Muscle of arm (tissue), 12 donors: ENCODE data around the gene KIRREL3. TPM values are rescaled to one million over a fixed set of nuclear protein-coding genes. Genes with fewer than 3 reads are reported as not detected.

Source experiments
- DNase-seq: peaks from one replicate; pipeline ENCODE4 v3.0.0-alpha.2; 2013
- polyA plus RNA-seq, 12 donors: library from polyadenylated mRNA; unstranded; fragments of 120-200 nt; gene quantifications; one replicate each; pipeline ENCODE4 v1.2.1, GENCODE V29; 2013; ENCODE audit not compliant: insufficient read length in 12 of 12

Gene KIRREL3
- polyA plus RNA-seq, 12 donors = 0.43 to 2.4 (median 1.0) TPM; not detected in 2

GRCh38 chr11:126830216-126830806, 170.3 kb downstream of the KIRREL3 start:
- DNase-seq = no peak

DNA sequence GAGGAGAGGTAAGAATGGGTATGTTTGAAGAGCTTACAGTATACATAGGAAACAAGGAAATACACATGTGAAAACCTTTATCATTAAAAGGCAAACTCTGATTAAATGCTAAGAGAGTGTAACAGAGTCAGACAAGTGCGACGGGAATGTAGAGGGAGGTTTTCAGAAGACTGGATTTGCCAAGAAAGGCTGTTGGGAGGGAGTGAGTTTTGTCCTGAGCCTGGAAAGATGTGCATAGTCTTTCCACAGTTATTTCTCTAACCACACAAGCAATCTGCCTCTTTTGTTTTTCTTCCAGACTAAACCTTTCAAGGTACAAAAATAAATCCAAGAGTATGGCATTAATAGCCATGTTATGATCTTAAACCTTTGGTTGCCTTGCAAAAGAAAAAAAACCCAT, 170.9 kb downstream of the KIRREL3 start:
- no peak for DNase-seq

DNA sequence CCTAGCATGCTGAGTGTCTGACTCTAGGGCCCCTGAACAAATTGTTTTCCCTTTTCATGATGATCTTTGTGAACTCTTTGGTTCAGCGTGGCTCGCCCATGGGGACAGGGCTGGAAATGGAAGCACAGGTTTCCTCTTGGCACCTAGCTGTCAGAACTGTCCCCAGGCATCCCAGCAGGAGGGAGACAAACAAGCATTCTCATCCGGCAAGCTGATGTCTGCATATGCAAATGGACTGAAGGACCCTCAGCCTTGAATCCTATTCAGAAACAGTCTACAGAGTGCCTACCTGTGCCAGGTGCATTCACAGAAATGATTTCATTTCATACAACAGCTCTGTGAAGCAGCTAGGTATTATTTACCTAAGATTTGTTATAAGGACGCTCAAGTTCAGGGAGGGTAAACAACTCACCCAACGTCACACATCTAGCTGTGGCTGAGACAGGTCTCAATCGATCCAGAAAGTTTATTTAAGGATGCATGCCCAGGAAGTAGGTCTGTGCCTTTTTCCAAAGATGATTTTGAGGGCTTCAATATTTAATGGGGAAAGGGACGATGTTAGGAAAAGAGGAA, 176.4 kb downstream of the KIRREL3 start:
- no peak for DNase-seq

GRCh38 chr11:126823274-126823673, 177.3 kb downstream of the KIRREL3 start:
- no peak for DNase-seq

DNA sequence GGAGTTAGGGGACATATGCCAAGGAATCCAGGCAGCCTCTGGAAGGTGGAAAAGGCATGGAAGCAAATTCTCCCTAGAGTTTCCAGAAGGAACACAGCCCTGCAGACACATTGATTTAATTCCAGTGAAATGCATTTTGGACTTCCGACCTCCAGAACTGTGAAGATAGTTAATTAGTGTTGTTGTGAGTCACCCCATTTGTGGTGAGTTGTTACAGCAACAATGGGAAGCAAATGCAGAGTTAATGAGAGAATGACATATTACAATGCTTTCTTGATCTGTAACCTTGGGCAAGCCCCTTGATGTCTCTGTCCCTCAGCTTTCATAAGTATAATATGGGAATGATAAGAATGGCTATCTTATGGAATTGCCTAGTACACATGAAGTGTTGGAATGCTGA, 178.7 kb downstream of the KIRREL3 start:
- no peak for DNase-seq

GRCh38 chr11:126819194-126819593, 181.4 kb downstream of the KIRREL3 start:
- DNase-seq = no peak

DNA sequence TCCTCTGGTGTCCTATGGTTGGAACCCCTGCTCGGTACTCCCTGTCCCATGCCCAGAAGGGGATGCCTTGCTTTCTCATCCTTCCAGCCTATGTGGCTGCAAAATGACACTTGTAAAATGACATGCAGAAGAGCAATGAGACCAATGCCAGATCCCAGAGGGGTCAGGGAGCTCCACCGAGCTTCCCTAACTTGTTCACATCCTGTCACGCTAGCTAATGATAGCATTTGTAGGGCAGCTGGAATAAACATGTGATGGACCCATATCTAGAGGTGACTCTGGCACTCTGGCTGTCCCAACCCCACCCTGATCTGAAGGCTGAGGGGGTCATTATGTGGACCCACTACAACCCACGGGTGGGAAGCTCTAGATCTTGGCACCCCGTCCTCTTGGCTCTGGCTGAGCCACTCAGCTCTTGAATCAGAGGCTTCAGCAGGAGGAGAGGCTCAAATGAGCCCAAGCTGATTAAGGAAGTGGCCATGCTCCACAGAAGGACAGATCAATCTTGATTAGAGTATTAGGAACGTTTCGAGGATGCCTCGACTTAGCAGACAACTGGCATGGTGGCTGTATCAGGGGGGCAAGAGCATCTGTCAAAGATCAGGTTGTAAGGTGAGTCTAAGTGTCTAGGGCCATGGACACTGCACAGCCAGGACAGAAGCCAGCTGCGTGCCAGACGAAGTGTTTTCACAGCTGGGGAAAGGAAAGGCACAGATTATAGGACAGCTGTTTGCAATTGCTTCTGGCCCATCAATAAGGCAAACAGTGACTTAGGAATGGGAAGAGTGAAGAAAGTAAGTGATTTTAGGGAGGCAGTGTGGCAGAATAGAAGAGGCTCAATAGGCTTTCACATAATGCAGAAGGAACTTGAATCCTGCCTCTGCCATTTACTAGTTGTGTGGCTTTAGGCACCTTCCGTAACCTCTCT, 182.8 kb downstream of the KIRREL3 start:
- no peak for DNase-seq

GRCh38 chr11:126817096-126817495, 183.5 kb downstream of the KIRREL3 start:
- DNase-seq = no peak

- no peak for DNase-seq
Observed at GRCh38 chr11:126816645-126817044, 183.9 kb downstream of the KIRREL3 start.

DNA sequence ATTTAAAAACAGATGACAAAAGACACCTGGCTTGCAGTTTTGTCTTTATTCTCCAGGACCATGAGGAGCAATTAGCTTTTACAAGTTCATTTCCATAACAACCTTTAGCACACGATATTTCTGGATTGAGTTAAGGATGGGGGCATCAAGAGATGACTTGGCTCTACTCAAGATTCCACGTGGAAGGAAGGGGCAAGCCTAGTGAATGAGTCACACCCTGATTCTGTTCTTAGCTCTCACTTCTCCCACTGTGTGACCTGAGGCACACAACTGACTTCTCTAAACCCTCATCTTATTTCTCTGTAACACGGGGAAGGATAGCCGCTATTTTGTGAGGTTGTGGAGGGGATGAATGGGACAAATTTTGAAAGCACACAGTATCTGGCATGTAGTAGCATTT, 185.5 kb downstream of the KIRREL3 start:
- no peak for DNase-seq

GRCh38 chr11:126810776-126811175, 189.8 kb downstream of the KIRREL3 start:
- no peak for DNase-seq

- no peak for DNase-seq
Observed at GRCh38 chr11:126809514-126810289, 190.9 kb downstream of the KIRREL3 start.

GRCh38 chr11:126808836-126809235, 191.7 kb downstream of the KIRREL3 start:
- DNase-seq = no peak

GRCh38 chr11:126808296-126808695, 192.3 kb downstream of the KIRREL3 start:
- DNase-seq = no peak

GRCh38 chr11:126805870-126806269, 194.7 kb downstream of the KIRREL3 start:
- no peak for DNase-seq

- no peak for DNase-seq
Observed at GRCh38 chr11:126804363-126804762, 196.2 kb downstream of the KIRREL3 start.

DNA sequence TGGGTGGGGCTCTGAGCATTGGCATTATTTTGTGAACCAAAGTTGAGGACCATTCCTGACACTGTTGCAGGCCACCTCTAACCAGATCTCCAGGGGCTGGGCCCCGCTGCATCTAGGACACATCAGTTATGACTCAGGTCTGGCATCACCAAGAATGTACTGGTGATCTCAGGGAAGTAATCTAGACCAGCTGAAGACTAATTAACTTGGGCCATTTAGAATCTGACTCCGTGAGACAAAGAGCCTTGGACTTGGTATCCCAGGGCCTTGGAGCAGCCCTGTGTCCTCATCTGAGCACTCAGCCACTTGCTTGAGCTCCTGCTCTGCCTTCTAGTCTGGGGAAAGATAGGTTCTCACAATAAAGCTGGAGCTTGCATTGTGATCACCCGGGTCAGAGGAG, 200.6 kb downstream of the KIRREL3 start:
- no peak for DNase-seq

DNA sequence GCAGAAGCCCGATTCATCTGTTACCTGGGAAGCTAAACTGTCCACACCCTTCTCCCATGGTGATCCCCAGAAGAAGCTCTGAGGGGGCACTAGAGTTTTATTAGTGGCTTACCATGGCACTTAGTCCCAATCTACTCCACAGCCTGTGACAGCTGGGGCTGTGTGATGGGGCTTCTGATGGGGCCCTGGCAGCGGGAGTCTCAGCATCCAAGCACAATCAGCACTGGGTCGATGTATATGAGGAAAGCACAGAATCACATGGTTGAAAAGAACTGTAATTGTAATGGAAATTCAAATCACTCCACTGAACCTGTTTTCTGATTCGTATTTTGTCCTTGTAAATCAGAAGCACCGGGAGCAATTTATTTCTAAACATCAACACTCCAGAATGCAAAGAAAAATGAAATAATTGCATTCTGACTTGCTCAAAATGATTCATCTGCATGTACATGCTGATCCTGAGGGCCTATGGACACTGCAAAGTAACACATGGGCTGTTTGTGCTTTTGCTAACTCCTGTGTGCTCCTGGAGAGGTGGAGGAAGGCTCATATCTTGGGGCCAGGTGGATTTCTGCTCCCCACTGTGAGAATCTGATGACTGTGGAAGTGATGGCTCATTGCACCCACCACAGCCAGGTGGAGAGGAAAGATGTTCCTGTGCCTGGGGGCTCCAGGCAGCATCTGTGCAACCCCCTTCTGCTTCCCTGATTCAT, 203.0 kb downstream of the KIRREL3 start:
- no peak for DNase-seq

DNA sequence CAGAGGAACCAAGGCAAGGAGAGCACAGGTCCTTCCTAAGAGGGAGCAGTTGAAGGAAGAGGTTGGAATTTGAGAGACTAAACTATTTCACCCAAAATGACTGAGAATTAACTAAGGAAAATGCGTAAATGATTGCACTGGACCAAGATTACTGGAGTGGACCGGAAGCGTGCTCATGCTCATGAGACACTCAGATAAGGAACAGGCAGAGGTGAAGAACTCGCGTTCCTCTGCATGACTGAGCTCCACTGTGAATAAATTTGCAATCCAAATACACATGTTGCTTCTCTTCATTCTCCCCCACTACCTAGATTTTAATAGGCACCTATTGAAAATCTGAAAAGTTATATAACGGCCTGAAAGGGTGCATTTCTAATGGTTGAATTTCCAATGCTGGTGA, 207.0 kb downstream of the KIRREL3 start:
- DNase-seq = no peak

GRCh38 chr11:126791991-126792390, 208.6 kb downstream of the KIRREL3 start:
- no peak for DNase-seq

- DNase-seq = no peak
Observed at GRCh38 chr11:126791446-126791845, 209.1 kb downstream of the KIRREL3 start.
